GM11168 (cell line): ENCODE results near the gene PTPRS.

Experiments
- in situ Hi-C: fragments of 300-500 bp; cut with MboI; formaldehyde crosslinking; loops from one replicate; pipeline ENCODE4 v1.12.0; 2022; ENCODE audit warnings: low sequenced_read_pairs; ENCODE audit not compliant: unreplicated experiment

The PTPRS gene

DNA sequence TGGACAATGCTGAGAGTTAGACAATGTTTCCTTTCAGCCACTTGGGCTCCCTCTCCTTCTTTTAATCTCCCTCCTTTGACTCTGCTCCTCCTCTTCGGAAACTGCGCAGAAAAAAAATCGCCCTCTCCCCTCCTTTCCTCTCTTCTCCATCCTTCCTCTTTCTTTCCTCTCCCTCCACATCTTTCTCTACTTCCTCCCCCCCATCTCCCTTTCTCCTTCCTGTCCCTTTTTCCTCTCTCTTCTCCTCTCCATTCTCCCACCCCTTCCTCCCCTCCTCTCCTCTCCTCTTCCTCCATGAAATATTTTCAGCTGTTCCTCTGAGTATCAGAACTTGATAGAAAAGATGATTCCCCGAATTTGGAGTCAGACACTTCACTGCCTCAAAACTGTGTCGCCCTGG, 15.1 kb upstream of the PTPRS start:
- in situ Hi-C loops: no loop called here

DNA sequence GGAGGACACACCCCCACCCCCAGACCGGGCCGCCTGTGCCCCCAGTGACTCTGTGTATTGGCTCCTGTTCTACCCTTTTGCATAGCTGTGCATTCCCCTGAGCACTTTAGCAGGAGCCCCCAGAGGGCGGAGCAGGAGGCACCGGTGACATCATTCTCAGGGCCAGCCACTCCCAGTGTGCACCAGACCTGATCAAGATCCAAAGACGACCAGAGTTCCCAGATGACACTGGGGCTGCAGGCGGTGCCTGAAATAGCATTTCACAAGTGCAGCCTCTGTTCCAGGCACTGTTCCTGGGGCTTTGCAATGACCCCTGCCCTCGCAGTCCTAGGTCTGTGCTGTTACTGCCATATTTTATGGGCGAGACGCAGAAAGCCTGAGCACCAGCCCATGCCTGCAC, 14.5 kb upstream of the PTPRS start:
- in situ Hi-C loops: no loop called here

DNA sequence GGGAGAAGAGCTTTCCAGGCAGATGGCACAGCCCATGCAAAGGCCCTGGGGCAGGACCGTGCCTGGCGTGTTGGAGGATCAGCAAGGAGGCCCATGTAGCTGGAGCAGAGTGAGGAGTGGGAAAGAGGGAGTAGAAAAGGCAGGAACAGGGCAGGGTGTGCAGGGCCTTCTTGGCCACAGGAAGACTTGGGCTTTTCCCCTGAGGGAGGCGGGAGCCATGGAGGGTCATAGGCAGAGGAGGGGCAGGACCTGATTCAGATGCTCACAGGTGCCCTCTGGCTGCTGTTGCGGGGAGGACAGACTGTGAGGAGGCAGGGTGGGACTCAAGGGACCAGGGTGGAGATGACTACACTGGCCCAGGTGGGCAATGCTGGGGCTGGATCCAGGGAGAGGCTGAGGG, 13.8 kb upstream of the PTPRS start:
- in situ Hi-C loops: no loop called here

DNA sequence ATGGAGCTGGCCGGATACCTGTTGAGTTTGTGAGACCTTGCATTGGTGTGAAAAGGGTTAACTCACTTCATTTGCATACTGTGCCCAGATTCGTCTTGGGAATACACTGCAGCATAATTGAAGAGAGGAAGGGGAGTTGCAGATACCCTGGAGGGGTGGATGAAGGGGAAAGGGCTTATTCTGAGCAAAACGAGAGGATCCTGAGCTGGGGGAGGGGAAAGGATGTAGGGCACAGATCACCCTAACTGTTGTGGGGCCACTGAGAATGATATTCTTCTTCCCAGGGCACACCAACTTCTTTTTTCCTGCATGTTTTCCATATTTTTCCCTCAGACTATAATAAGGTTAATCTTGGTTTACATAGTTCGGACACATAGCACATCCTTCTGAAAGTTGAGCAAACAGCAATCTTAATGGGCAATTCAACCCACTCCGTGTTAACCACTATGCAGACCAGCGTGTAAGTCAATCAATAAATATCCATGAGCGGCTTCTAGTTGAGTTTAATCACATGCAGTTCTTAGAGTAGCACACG, 11.7 kb upstream of the PTPRS start:
- in situ Hi-C loops: no loop called here

DNA sequence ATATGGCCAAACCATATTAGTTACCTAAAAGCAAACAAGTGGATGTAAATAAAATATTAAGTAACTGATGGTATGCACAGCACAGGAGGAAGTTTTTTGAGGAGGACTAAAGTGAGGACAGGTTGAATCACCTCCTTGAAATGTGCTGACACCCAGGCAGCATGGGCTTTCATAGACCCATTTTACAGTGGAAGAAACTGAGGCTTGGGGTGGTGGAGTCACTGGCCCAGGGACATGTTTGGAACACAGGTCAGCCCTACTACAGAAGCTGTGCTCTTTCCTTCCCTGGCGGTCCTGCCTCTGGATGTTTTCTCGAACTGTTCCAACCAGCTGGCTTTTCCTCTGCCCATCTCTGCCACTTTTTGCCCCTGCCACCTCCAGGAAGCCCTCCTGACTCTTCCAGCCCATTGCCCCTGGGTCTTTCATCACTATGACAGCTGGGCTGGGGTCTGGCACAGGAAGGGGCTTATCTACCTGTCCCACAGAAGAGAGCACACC, 11.2 kb upstream of the PTPRS start:
- in situ Hi-C loops: no loop called here

DNA sequence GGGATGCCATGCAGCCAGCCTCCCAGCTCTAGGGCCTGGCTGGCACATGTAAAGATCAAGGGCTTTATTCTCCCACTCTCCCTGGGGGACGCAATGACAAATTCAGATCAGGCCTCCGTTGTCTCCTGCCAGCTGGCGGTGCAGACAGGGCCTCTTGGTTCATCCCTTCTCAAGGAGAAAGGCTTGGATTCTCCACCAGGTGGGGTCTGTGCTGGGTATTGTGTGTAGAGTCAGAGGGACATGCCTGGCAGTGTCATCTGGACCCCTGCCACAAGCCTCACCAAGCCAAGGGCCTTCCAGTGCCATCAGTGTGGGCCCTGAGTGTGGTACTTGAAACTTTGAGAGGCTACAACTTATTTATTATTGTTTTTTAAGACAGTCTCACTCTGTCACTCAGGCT, 8.4 kb upstream of the PTPRS start:
- in situ Hi-C loops: no loop called here

DNA sequence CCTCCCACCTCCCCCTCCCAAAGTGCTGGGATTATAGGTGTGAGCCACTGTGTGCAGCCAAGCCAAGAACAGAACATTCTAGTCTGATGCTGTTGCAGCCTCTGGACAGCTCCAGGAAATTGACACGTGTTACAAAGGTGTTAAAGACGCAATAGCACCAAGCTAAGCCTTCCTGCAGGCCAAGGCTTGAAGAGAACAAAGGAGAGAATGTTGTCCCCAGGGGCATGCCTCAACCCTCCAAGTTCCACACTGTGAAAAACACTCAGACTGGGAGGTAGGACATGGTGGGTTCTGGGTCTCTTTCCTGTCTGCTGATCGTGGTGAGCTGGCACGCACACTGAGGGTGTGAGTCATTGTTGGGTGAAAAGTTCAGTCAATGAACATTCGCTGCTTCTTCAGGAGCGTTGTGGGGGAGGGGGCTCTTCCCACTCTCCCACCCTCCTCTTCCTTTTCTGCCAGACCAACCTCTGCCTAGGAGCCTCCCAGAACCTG, 5.3 kb upstream of the PTPRS start:
- in situ Hi-C loops: no loop called here

DNA sequence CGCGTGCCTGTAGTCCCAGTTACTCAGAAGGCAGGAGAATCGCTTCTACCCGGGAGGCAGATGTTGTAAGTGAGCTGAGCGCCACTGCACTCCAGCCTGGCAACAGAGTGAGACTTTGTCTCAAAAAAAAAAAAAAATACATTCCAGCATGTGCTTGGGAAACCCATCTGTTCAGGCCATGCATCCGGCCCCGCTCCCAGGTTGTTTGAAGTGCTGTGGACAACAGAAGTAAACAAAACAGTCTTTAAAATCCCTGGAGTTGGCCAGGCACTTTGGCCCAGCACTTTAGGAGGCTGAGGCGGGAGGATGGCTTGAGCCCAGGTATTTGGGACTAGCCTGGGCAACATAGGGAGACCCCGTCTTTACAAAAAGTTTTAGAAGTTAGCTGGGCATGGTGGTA, 3.2 kb upstream of the PTPRS start:
- in situ Hi-C loops: no loop called here

DNA sequence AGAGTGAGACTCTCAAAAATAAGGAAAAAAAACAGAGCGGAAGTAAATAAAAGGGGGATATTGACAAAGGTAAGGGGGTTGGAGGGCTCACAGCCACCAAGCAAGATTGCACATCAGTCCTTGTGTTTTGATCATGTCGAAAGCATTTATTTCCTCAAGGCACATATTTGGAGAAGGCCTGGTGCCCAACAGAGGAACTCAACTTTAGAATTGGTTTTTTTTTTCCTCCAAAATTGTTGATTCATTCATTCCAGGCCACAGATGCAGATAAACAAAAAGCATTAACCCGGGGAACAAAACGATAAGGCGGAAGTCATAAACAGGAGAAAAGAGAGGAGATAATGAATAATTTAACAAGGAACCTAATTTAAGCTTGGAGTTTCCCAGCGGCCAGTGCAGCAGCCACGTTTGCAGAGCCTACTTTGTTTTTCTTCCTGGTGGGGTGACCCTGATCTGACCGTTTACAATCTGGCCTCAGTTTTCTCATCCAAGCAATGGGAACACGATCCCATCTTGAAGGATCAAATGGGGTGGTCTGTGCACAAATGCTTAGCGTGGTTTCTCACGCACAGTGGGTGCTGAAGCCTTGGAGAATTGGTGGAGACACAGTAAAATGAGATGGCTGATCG, 2.1 kb upstream of the PTPRS start:
- in situ Hi-C loops: no loop called here

DNA sequence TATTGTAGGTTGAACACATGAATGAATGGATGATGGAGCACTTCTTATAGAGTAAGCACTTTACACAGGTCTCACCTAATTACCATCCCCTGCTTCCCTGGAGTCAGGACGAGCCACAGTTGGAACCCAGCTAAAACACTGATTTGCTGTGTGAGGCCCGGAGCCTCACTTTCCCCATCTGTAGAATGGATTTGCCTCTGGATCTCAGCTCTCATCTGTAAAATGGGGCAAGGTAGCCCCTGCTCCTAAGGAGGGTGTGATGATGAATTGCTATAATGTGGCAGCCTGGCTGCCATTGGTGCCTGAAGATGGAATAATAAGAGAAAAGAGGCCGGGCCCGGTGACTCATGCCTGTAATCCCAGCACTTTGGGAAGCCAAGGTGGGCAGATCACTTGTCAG, 1.4 kb upstream of the PTPRS start:
- in situ Hi-C loops: no loop called here

DNA sequence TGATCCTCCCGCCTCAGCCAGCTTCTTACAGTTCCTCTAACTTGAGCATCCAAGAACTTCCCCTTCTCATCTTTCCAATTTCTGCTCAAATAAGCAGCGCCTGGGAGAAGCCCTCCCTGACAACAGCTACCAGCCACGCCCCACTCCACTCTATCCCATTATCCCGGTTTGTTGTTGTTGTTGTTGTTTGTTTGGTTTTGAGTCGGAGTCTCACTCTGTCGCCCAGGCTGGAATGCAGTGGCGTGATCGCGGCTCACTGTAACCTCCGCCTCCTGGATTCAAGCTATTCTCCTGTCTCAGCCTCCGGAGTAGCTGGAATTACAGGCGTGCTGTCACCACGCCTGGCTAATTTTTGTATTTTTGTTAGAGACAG, 822 bp upstream of the PTPRS start:
- in situ Hi-C loops: no loop called here

DNA sequence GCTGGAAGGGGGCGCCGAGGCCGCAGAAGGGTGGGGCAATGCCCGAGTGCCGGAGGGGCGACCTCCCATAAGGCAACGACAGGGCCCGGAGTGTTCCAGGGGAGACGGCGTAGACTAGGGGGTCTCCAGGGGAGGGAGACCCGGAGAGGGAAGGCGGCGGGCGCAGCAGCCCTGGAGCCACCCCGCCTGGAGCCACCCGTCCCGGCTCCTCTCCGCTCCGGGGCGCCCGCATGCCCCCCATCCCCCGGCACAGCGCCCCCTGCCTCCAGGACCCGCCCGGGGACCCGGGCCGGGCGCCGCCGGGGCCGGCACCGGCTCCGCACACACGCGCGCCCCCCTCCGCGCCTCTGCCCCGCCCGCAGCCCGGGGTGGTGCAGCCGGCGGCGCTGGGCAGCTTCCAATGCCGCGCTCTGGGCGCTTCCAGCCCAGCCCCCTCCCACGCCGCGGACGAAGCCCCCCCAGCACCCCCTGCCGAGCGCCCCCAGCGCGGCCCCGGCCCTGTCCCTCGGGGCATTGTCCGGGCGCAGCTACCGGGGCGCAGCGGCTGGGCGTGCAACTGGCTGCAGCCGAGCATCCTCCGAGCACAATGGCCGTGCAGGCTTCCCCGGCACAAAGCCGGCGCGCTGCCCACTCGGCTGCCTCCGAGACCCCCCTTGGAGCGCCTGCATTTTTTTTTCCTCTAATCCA, 519 bp downstream of the PTPRS start:
- in situ Hi-C loops: no loop called here

DNA sequence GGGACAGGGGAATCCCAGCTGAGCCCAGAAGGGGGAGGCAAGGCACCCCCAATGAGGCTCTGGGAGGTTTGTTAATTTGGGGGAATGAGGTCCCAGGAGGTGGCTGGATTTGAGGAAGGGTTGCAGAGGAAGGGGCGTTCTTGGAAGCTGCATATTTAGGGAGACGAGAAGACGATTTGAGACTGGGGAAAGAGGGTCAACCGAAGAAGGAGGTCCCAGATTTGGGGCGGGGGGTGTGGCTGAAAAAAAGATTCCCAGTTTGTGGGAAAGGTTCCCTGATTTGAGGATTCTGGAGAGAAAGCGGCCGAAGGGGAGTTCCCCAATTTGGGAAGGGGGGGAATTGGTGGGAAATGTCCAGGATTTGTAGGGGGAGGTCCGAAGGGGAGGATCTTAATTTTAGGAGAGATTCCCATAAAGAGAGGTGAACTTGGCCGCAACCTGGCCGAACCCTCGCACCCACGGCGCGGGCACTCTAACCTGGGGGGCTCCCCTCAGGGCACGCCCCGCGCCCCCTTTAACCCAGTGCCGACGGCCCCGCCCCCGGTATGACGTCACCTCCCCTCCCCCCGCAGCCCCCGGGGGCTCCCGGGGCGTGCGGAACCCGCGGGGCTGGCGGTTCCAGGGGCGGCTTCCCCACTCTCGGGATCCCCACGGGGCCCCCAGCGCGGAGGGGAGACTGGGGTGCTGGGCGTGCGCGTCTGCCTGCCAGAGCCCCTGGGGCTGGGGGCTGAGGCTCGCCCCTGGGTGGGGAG, 1.2 kb downstream of the PTPRS start:
- in situ Hi-C loops: no loop called here

DNA sequence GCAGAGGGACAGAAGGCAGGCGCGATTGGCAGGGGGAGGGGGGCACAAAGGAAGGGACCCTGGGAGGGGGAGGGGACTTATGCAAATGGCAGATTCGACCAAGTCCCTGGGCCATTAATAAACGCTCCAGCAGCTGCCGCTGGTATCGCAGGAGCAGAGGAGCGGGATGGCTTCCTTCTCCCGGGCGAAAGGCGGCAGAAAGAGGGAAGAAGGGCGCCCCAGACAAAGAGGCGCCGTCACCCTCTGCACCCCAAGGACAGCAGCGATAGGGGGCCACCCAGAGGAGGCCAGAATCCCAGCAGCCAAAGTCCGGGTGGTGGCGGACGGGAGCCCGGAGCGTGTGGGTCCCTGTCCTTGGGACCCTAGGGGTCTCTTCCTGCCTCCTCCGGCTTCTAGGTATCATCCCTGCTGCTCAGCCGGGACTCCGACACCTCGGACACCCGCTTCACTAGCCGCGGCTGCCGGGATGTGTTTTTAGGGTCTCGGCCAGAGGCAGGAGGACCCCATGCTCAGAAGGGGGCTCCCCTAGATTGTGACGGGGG, 1.9 kb downstream of the PTPRS start:
- in situ Hi-C loops: no loop called here

DNA sequence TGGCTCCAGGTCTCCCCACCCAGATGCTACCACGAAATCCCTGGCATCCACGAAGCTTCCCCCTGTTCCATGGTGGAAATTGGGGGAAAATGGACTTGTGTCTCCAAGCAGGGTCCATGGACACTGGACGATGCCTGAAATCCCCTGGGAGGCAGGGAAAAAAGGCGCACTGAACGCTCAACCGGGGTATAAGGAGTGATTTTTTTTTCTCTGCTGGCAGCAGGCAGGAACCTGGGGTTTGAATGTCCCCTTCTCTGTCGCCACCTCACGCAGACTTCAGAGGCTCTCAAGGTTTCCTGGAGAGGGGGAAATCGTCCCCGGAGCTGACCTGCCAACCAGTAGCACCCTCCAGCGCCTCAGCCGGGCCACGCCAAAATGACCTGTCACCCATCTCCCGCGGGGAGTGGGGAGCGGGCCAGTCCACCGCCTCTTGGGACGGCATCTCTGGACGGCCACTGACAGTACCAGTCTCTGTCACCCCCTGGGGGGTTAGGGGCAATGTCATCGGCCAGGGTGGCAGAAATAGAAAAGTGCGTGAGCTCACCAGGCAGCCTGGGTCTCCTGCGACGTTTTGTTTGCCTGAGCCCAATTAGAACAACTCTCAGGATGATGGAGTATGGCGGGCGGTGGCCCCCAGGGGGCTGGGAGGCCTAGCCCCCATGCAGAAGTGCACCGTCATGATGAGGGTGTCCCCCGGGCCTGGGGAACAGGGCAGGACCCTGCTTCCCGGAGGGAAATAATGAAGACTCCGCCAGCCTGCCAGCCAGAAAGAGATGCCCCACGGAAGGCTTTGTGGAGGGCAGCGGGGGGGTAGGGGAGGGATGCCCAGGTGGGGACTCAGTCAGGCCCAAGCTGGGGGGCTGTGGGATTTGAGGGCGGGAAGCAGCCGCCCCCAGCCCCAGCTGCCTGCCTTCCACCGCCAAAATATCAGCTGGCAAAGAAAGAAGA, 2.6 kb downstream of the PTPRS start:
- in situ Hi-C loops: no loop called here

DNA sequence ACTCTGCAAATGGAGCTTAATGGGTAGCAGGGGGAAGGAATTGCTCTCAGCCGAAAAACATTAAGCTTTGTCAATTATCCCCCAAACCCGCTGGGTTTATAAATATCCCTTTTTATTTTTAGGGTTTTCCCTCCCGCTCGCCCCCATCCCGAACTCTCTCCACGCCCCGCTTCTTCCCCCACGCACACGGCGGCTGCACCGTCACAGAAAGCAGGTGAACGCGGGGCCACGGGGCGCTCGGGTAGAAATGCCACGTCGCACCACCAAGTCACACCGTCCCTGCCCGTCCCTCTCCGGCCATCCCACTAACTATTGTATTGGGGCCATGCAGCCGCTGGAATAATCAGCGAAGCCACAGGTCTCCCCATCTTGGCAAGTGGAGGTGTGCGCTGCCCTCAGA, 3.5 kb downstream of the PTPRS start:
- in situ Hi-C loops: no loop called here

DNA sequence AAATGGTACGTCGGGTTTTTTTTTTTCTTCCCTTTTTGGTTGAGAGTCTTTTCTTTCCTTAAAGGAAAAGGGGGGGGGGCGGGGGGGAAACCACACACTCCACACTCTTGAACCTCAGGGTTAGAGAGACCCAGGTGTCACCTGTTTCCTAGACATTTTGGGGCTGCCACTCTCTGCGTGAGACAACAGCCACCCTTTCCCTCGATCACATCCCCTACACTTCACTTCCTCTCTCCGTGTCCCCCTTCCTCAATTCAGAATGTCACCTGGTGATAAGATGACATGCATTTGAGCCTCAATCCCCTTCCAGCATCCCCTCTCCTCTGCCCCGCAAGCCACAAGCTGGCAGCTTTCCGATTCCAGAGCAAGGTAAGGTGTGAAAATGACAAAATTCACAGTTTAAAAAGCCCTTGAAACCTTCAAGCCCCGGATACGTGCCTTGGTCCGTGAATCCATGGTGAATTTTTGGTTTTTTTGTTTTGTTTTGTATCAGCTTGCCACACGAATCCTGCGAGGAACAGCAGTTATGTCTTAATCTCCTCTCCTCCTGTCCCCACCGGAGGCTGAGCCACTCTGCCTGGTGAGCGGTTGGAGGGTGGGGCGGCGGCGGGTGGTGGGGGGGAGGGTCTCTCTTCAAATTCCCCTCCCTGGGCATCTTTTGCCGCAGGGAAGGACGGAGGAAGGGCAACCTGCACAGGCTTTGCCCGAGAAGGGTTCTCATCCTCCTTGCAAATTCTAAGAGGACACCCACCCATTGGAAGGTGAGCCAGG, 4.2 kb downstream of the PTPRS start:
- in situ Hi-C loops: no loop called here

DNA sequence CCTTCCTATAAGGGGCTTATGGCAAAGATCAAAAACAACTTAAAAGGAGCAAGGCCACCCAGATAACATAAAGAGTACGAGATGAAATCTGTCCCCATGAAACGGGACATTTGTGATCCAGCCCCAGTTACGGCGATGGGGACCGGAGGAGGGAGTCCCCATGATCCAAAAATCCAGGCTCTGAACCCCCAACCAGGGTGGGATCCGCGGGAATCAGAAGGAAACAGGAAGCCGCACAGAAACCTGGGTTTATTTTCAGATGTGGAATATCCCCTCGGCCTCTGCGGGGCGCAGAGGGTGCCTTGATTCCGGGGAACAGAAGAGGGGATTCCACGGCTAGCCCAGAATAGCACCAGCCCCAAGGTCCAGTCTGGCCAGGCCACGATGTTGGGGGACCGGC, 5.0 kb downstream of the PTPRS start:
- in situ Hi-C loops: no loop called here
